Neutrophil (primary cell): ENCODE measurements around the gene SMAD2.

Experiments
- H3K27ac ChIP-seq: fragments of 200-600 bp; sonication (generic); 2 replicates; pipeline ENCODE4 v1.5.1; 2016; ENCODE audit warnings: mild to moderate bottlenecking, moderate library complexity
- H3K27me3 ChIP-seq: fragments of 200-600 bp; sonication (generic); 2 replicates; pipeline ENCODE4 v1.6.0; 2016; ENCODE audit warnings: mild to moderate bottlenecking
- H3K36me3 ChIP-seq: fragments of 200-600 bp; sonication (generic); 2 replicates; pipeline ENCODE4 v1.5.1; 2017
- H3K4me1 ChIP-seq, 2 experiments: fragments of 200-600 bp in 1 of 2; sonication (generic) in 1 of 2; 1 replicate in 1 of 2; 2 replicates in 1 of 2; pipeline versions ENCODE4 v1.5.1 to v1.6.1; 2013 to 2016; ENCODE audit warnings: low read depth in 1 of 2, low read length in 1 of 2, mild to moderate bottlenecking in 1 of 2, moderate library complexity in 1 of 2; ENCODE audit not compliant: control insufficient read depth in 1 of 2, insufficient read depth in 1 of 2
- H3K4me3 ChIP-seq, 2 experiments: fragments of 200-600 bp in 1 of 2; sonication (generic) in 1 of 2; 1 replicate in 1 of 2; 2 replicates in 1 of 2; pipeline ENCODE4 v1.5.1; 2013 to 2016; ENCODE audit warnings: low read depth in 1 of 2, low read length in 1 of 2, mild to moderate bottlenecking in 1 of 2, moderate library complexity in 1 of 2
- H3K9me3 ChIP-seq: fragments of 200-600 bp; sonication (generic); 2 replicates; pipeline ENCODE4 v1.5.1; 2016
- TF ChIP-seq, protein P1 (sequence below): fragments of 200-600 bp; sonication (generic); IDR thresholded peaks from 2 replicates; pipeline ENCODE4 v1.5.1; 2016; ENCODE audit warnings: antibody characterized with exemption

SMAD2 gene

DNA sequence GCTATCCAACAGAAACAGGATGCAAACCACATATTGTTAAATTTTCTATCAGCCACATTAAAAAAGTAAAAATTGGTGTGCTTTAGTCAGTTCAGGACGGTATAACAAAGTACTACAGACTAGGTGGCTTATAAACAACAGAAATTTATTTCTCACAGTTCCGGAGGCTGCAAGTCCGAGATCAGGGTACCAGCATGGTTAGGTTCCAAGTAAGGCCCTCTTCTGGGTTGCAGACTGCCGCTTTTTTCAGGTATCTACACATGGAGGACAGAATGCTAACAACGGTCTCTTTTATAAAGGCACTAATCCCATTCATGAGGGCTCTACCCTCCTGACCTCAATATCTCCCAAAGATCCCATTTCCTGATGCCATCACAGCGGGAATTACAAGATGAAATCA, 10.5 kb downstream of the SMAD2 start:
- TF ChIP-seq, protein P1, sequence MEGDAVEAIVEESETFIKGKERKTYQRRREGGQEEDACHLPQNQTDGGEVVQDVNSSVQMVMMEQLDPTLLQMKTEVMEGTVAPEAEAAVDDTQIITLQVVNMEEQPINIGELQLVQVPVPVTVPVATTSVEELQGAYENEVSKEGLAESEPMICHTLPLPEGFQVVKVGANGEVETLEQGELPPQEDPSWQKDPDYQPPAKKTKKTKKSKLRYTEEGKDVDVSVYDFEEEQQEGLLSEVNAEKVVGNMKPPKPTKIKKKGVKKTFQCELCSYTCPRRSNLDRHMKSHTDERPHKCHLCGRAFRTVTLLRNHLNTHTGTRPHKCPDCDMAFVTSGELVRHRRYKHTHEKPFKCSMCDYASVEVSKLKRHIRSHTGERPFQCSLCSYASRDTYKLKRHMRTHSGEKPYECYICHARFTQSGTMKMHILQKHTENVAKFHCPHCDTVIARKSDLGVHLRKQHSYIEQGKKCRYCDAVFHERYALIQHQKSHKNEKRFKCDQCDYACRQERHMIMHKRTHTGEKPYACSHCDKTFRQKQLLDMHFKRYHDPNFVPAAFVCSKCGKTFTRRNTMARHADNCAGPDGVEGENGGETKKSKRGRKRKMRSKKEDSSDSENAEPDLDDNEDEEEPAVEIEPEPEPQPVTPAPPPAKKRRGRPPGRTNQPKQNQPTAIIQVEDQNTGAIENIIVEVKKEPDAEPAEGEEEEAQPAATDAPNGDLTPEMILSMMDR = no peak
- Histone ChIP-seq H3K4me3 (no peak overlapping the region), H3K27me3 (no peaks in the 10 kb centered on the region), H3K27ac (no peak overlapping the region), H3K4me1 (no peaks in the 10 kb centered on the region), H3K36me3 (no peaks in the 10 kb centered on the region), H3K9me3 (no peaks in the 10 kb centered on the region)

DNA sequence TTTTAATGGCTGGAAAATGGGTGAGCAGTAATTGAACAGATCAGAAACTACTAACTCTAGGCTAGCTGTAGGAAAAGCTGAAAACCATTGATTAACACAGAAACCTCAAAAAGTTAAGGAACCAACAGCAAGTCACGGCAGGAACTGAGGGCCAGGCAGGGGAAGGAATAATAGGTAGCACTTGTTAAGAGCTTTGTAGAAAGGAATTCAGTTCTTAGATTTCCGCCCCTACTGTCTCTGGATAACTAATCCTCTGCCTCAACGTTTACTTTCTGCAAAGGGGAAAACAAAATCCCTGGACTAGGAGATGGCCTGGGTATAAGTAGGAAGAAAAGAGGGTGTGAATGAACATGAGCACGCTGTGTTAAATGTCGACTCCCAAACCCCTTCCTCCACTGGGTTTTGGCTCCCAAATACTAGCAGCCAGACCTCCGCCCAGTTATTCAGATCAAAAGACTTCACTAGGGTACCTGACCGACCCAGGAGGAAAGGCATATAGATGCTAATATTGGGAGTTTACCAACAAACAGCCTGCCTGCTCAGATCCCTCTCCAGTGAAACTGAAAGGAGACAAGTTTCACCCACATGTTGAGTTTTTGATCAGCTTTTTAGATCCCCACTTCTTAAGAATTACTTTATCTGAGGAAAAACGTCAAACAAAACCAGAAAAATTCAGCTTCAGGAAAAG, 12.4 kb downstream of the SMAD2 start:
- Histone ChIP-seq H3K4me3 (no peak overlapping the region), H3K4me1 (peaks cover 0 to 7% of the 10 kb centered on the region in 2 experiments), H3K27me3 (no peaks in the 10 kb centered on the region), H3K36me3 (no peaks in the 10 kb centered on the region), H3K27ac (no peak overlapping the region), H3K9me3 (no peaks in the 10 kb centered on the region)
- TF ChIP-seq, protein P1 = no peak

DNA sequence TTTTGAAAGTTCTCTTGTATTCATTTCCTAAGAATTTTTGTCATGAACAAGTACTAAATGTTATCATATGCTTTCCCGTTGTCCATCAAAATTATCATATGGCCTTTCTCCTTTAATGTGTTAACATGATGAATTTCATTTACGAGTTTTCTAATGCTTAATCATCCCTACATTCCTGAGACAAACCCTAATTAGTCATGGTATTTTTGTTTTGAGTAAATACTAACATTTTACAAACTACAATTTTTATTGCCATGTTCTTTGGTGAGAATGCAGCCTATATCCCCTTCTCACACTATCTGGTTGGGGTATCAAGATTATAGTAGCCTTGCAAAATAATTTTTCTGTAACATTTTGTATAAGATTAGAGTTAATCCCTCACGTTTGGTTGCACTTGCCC, 14.5 kb downstream of the SMAD2 start:
- H3K27ac ChIP-seq = no peak overlapping the region
- no peak overlapping the region for H3K4me3 ChIP-seq
- H3K36me3 ChIP-seq = no peaks in the 10 kb centered on the region
- H3K27me3 ChIP-seq = no peaks in the 10 kb centered on the region
- H3K4me1 ChIP-seq = peaks cover 0 to 7% of the 10 kb centered on the region in 2 experiments
- H3K9me3 ChIP-seq = no peaks in the 10 kb centered on the region
- TF ChIP-seq, protein P1 = no peak

DNA sequence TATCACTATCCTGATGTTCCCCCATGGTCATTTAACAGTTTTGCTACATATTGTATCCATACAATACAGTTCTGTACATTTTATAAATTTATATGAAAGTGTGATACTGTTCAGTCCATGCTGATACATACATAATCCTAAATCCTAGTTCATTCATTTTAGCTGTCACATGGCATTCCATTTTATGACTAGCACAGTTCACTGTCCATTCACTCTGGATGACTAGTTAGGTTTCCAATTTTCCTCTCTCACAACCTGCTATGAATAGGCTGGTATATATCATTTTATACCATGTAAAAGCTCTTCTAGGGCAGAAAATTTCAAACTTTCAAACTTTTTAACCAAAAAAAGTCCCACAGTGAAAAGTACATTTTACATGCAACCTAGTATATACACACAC, 15.2 kb downstream of the SMAD2 start:
- H3K4me1 ChIP-seq = peaks cover 0 to 7% of the 10 kb centered on the region in 2 experiments

DNA sequence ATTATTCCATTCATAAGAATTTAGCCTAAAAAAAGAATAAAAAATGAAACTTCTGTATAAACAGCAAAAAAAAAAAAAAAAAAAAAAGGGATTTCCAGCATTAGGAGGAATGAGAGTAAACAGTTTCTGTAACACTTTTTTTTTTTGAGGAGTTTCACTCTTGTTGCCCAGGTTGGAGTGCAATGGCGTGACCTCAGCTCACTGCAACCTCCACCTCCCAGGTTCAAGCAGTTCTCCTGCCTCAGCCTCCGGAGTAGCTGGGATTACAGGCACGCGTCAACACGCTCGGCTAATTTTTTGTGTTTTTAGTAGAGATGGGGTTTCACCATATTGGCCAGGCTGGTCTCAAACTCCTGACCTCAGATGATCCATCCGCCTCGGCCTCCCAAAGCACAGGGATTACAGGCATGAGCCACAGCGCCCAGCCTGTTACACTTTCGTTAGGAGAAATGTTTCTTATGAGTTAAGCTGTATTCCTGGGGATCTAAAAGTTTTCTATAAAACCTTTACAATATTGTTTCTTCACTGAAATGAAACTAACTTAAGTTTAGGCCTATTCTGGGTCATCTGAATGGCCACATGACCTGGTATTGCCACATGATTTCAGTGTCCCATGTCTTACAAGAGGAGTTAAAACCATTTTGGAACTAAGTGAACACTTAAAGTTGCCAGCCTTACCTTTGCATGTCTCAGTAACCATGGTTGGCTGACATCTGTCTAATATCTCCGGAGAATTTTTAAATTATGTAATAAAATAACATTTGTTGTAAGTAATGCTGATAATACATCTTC, 17.5 kb downstream of the SMAD2 start:
- Histone ChIP-seq H3K36me3 (no peaks in the 10 kb centered on the region), H3K4me3 (no peak overlapping the region), H3K4me1 (peaks cover 0 to 7% of the 10 kb centered on the region in 2 experiments), H3K27me3 (no peaks in the 10 kb centered on the region), H3K9me3 (no peaks in the 10 kb centered on the region), H3K27ac (no peak overlapping the region)
- TF ChIP-seq, protein P1 = no peak

More for the DNA sequence above, 15.2 kb downstream of the SMAD2 start:
- no peaks in the 10 kb centered on the region for H3K9me3 ChIP-seq
- TF ChIP-seq, protein P1 = no peak
- H3K27ac ChIP-seq = no peak overlapping the region
- no peak overlapping the region for H3K4me3 ChIP-seq
- H3K36me3 ChIP-seq = no peaks in the 10 kb centered on the region
- no peaks in the 10 kb centered on the region for H3K27me3 ChIP-seq
